Suprapubic skin (tissue), 4 donors: ENCODE data around the gene NUDT9.
"Not testable (repeated sequence)": the region's sequence is repeated elsewhere in the genome, so short reads cannot be mapped to it uniquely, and the experiment has no call there.

Source experiments
- EP300 ChIP-seq: sonication (generic); formaldehyde crosslinking; IDR thresholded peaks from one replicate; pipeline ENCODE4 v1.6.1; 2017; ENCODE audit warnings: antibody characterized with exemption
- POLR2A ChIP-seq, 2 donors: fragments of 450-650 bp; IDR thresholded peaks; one replicate each; pipeline ENCODE4 v1.6.1; 2017; ENCODE audit warnings: antibody characterized with exemption in 2 of 2, mild to moderate bottlenecking in 2 of 2, moderate library complexity in 2 of 2
- POLR2AphosphoS5 ChIP-seq, 3 donors: sonication (generic); formaldehyde crosslinking; IDR thresholded peaks; one replicate each; pipeline ENCODE4 v1.6.1; 2017; ENCODE audit warnings: antibody characterized with exemption in 3 of 3
- TF ChIP-seq, protein P1 (sequence below), 2 donors: fragments of 200-600 bp in 1 of 2; fragments of 450-650 bp in 1 of 2; sonication (generic) in 1 of 2; IDR thresholded peaks; one replicate each; pipeline ENCODE4 v1.5.1; 2016 to 2019; ENCODE audit warnings: antibody characterized with exemption in 2 of 2, mild to moderate bottlenecking in 1 of 2, moderate library complexity in 1 of 2

DNA sequence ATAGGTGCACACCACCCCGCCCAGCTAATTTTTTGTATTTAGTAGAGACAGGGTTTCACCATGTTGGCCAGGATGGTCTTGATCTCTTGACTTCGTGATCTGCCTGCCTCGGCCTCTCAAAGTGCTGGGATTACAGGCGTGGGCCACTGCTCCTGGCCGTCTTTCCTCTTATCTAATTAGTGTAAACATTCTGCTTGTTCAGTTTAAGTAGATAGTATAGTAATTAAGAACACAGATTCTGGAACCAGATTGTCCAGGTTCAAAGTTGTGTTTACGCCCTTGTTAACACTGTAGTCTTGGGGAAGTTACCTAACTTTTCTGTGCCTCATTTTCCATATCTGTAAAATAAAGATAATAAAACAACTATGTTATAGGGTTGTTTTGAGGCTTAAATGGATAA is 24.0 kb downstream of the NUDT9 start:
- TF ChIP-seq POLR2A (IDR thresholded peaks at IDR 0.05); POLR2AphosphoS5 (IDR thresholded peaks at IDR 0.05); EP300: not testable (repeated sequence)
- TF ChIP-seq, protein P1, sequence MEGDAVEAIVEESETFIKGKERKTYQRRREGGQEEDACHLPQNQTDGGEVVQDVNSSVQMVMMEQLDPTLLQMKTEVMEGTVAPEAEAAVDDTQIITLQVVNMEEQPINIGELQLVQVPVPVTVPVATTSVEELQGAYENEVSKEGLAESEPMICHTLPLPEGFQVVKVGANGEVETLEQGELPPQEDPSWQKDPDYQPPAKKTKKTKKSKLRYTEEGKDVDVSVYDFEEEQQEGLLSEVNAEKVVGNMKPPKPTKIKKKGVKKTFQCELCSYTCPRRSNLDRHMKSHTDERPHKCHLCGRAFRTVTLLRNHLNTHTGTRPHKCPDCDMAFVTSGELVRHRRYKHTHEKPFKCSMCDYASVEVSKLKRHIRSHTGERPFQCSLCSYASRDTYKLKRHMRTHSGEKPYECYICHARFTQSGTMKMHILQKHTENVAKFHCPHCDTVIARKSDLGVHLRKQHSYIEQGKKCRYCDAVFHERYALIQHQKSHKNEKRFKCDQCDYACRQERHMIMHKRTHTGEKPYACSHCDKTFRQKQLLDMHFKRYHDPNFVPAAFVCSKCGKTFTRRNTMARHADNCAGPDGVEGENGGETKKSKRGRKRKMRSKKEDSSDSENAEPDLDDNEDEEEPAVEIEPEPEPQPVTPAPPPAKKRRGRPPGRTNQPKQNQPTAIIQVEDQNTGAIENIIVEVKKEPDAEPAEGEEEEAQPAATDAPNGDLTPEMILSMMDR (IDR thresholded peaks at IDR 0.05): not testable (repeated sequence)
